GM03348 (cell line): ENCODE measurements around the gene PSORS1C2.
"Not testable (repeated sequence)": the region's sequence is repeated elsewhere in the genome, so short reads cannot be mapped to it uniquely, and the experiment has no call there.

Experiments used
- DNase-seq: peaks from one replicate; pipeline ENCODE4 v3.0.0; 2012; ENCODE audit warnings: low spot score

PSORS1C2 gene

GRCh38 chr6:31165986-31166385 lies 27.1 kb upstream of the PSORS1C2 start:
- no peak for DNase-seq

GRCh38 chr6:31165064-31165832 lies 26.4 kb upstream of the PSORS1C2 start:
- DNase-seq, result not testable (repeated sequence)

DNA sequence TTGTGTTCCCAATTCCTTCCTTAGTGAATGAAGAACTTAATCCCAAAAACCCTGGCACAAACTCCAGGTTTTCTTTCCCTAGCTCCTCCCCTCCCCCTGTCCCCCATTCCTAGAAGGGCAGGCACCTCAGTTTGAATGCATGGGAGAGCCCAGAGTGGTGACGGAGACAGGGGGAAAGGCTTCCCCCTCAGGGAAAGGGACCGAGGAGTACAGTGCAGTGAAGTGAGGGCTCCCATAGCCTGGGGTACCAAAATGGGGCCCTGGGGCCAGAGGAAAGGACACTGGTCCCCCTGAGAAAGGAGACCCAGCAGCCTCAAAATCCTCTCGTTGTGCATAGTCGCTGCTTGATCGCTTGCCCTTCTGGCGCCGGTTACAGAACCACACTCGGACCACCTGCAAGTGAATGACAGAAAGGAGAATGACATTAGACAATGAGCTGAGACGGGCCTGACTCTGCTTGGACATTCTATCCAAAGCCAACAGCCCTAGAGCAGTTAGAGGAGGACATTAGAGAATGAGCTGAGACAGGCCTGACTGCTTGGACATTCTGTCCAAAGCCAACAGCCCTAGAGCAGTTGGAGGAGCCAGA lies 25.7 kb upstream of the PSORS1C2 start:
- DNase-seq, result not testable (repeated sequence)

DNA sequence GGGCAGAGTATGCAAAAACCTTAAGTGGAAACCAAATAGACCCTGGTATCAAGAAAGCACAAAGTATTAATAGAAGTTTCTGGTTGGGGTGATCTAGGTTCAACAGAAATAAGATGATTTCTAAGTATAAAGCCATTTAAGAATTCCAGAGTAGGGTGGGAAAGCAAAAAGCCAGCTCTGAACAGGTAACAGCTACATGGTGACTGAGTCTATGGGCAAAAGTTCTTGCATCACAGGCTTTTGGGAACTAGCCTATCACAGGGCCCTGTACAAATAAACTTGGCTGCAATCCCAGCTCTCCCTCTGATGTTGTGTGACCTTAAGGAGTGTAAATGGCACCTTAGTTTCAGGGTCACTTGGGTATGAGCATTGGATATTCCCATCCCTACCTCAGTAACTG lies 25.1 kb upstream of the PSORS1C2 start:
- no peak for DNase-seq

DNA sequence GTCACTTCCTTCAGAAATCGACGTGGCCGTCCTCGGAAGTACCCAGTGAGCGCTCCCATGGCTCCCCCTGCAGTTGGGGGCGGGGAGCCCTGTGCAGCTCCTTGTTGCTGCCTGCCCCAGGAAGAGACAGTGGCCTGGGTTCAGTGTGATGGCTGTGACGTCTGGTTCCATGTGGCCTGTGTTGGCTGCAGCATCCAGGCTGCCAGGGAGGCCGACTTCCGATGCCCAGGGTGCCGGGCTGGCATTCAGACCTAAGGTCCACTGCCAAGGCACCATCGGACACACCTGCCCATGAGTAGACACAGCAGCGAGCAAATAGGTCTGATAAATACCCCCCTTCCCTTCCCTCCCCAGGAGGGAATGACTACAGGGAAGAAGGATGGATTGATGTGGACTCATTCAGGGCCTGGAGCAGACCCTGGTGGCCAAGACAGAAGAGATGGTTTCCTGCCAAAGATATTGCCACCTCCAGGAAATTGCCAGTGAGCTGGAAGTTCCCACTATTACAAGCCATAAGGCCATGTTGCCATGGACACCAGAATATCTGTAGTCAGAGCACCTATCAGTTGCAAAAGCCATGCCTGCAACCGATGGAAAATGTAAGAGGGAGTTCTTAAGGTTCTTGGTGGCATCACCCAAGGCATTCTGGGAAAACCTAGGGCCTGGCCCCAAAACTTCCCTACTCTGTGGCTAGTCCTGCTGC lies 23.7 kb upstream of the PSORS1C2 start:
- no peak for DNase-seq

DNA sequence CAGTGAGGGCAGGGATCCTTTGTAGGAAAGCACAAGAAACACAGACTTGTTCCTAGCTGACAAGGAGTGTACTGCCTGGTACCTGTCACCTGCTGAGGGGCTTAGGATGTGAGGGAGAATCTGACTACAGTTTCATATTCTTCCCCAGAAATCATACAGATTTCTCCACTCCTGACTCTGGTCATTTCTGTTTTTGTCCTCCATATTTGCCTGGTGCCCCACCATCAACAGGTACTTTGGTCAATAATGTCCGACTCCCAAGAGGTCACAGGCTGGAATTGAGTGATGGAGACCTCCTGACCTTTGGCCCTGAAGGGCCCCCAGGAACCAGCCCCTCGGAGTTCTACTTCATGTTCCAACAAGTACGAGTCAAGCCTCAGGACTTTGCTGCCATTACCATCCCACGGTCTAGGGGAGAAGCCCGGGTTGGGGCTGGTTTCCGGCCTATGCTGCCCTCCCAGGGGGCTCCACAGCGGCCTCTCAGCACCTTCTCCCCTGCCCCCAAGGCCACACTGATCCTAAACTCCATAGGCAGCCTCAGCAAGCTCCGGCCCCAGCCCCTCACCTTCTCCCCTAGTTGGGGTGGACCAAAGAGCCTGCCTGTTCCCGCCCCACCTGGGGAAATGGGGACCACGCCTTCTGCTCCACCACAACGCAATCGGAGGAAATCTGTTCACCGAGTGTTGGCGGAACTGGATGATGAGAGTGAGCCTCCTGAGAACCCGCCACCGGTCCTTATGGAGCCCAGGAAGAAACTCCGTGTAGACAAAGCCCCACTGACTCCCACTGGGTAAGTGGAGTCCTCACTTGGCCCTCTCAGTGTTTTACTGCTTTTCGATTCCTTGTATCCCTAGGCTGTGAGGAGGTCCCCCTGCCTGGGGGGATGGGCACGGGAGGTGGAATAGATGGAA lies 22.6 kb upstream of the PSORS1C2 start:
- DNase-seq, result no peak

DNA sequence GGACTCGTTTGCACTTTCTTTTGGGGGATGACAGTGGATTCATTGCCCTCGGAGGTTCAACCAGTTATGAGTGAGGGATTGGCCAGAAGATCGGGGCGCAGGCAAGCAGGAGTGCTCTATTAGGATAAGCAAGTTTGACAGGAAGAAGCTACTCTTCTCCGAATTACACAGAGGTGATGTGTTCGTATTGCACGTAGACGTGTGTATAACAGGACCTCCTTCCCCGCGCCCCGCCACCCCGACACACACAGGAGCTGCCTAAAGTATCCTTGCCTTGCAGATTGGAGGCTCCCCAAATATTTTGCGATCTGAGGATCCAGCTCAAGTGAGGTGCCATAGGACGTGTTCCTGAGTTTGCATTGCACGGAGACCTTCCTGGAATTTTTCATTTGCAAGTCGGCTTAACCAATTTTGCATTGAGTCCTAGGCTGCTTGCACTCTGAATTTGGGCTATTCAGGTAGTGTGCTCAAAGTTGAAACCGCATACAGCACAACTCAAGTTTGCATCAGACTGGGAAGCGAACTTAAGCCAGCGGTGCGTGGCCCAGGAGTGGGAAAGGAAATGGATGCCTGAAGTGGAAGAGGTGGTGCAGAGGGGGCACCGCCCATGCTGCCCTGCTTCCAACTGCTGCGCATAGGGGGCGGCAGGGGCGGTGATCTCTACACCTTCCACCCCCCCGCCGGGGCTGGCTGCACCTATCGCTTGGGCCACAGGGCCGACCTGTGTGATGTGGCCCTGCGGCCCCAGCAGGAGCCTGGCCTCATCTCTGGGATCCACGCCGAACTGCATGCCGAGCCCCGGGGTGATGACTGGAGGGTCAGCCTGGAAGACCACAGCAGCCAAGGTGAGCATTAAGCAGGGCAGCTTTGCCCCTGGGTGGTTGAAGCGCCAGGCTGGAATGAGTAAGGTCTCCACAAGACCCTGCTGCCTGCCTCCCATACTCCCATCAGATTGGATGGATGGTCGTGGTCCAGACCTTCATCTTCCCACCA lies 20.3 kb upstream of the PSORS1C2 start:
- DNase-seq, result peak; percentile 41

- peak; percentile 100 for DNase-seq
Measured at GRCh38 chr6:31158140-31158862, 19.4 kb upstream of the PSORS1C2 start, which contains the start of gene TCF19. Gene TCF19, plus strand, starts transcription at chr6:31158589. Its CDS starts 881 bp downstream, at chr6:31159470.

DNA sequence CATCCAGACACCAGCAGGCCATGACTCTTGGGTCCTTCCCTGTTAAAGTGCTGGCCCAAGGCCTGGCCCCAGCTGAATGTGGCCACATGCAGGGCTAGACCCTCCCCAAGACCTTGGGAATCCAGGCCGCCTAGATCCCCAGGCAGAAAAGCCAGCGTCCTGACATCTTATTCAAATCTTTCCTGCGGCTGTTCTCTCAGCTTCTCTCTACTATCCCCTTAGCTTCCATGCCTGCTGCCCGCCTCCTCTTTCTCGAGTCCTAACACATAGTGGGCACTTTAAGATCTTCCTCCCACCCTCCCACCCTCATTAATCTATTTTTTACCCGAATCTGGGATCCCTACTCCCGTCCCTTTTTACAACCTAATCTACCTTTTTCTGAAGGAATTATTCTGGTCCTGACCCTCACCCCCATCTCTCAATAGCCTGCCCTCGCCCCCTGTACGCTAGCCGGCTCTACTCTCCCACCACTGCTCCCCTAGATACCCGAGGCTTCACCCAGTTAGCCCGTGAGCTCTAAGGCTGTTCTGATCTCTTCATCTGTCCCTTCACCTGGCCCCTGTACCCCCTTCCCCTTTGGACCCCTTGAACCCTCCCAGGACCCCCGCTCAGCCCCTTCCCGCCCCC lies 18.8 kb upstream of the PSORS1C2 start, which contains the start of gene CCHCR1:
CCHCR1 (minus strand) TSS at position 290 of the 627 bp plus-strand sequence; CDS start at position 88, 202 bp downstream.
- DNase-seq, result no peak

DNA sequence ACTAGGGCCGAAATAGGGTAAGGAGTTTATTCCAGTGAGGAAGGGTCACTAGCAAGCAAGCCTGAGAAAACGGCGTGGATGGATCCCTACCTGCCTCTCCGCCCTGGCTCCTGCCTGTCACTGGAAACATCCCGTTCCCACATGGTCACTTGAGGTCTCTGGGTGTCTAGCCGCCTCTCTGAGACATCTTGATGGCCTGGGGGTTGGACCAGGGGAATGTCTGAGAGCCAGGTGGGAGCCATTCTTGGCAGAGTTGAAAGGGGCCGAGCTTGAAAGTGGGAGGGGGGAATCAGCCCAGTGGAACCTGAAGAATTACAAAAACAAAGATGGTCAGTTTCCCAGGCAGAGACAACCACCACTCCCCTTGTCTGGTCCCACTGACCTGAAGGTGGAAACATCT lies 17.8 kb upstream of the PSORS1C2 start:
- DNase-seq, result no peak

DNA sequence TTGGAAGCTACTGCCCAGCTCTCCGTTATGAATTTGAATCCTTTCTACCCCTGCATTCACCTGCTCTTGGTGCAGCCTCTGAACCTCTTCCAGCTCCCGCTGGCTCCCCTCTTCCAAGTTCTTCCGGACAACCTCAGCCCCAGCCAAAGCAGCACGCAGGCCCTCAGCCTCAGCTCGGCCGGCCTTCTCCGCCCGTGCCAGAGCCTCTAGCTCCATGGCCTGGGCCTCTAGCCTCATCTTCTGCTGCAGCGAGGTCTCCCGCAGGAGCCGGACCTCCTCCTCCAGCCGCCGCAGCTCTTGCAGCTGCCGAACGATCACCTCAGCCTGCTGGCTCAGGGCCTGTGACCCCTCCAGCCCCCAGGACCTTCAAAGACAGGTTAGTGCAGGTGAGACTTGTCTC lies 15.6 kb upstream of the PSORS1C2 start:
- DNase-seq, result no peak

GRCh38 chr6:31152781-31153180 lies 13.9 kb upstream of the PSORS1C2 start:
- no peak for DNase-seq

GRCh38 chr6:31149827-31150447 lies 11.1 kb upstream of the PSORS1C2 start:
- no peak for DNase-seq

- DNase-seq, result no peak
Measured at GRCh38 chr6:31145386-31145785, 6.5 kb upstream of the PSORS1C2 start.

GRCh38 chr6:31144970-31145340 lies 6.1 kb upstream of the PSORS1C2 start:
- DNase-seq, result no peak

GRCh38 chr6:31144296-31144969 lies 5.6 kb upstream of the PSORS1C2 start:
- DNase-seq, result no peak

- peak; percentile 26 for DNase-seq
Measured at GRCh38 chr6:31143148-31143547, 4.3 kb upstream of the PSORS1C2 start.

- no peak for DNase-seq
Measured at GRCh38 chr6:31142361-31142761, 3.5 kb upstream of the PSORS1C2 start.
